Kidney epithelial cell (primary cell): Measurements from ENCODE around the gene FZD2. TPM values are rescaled to one million over a fixed set of nuclear protein-coding genes. Genes with fewer than 3 reads are reported as not detected.
A peak's percentile ranks its signal among the peaks of the same experiment; 100 is the strongest.
"Not testable (repeated sequence)": the region's sequence is repeated elsewhere in the genome, so short reads cannot be mapped to it uniquely, and the experiment has no call there.

Experiments used
- DNase-seq: peaks from one replicate; pipeline ENCODE4 v3.0.0-alpha.2; 2010; ENCODE audit warnings: low read depth
- H3K27me3 ChIP-seq: 2 replicates; pipeline ENCODE4 v1.6.0; 2011; ENCODE audit warnings: low read length; ENCODE audit not compliant: control insufficient read depth, insufficient read depth
- H3K36me3 ChIP-seq: 2 replicates; pipeline ENCODE4 v1.5.1; 2011; ENCODE audit warnings: low read length; ENCODE audit not compliant: control insufficient read depth, insufficient read depth
- H3K4me3 ChIP-seq: 2 replicates; pipeline ENCODE4 v1.5.1; 2011; ENCODE audit warnings: low read depth, mild to moderate bottlenecking, control low read depth, low read length
- CTCF ChIP-seq: IDR thresholded peaks from 2 replicates; pipeline ENCODE4 v1.5.1; 2011; ENCODE audit warnings: mild to moderate bottlenecking, moderate library complexity, low read length, control low read depth, inconsistent platforms; ENCODE audit not compliant: insufficient read depth, poor library complexity, severe bottlenecking
- total RNA-seq: library from RNA; depleted of rRNA; stranded (reverse); fragments of >200 nt; gene quantifications from 2 replicates; pipeline ENCODE4 v1.2.3, GENCODE V29; 2015

FZD2 gene
- 8.1 and 11.2 TPM in 2 replicates for total RNA-seq

- TF ChIP-seq CTCF, result no peak
- Histone ChIP-seq H3K27me3 (no peaks in the 10 kb centered on the region), H3K36me3 (no peaks in the 10 kb centered on the region), H3K4me3 (peak within 1 kb of the TSS; percentile 59)
- DNase-seq, result peak; percentile 90
Observed at GRCh38 chr17:44556832-44557606, at the start of gene FZD2. Gene FZD2 (plus strand): TSS chr17:44557484. CDS start chr17:44557689, 205 bp downstream.

- not testable (repeated sequence) for H3K36me3 ChIP-seq, H3K27me3 ChIP-seq, H3K4me3 ChIP-seq, DNase-seq
Observed at GRCh38 chr17:44511241-44512134, 45.8 kb upstream of the FZD2 start.

GRCh38 chr17:44518032-44518431 is 39.3 kb upstream of the FZD2 start:
- H3K27me3 ChIP-seq, result no peaks in the 10 kb centered on the region
- H3K4me3 ChIP-seq, result no peak overlapping the region
- DNase-seq, result peak; percentile 43
- no peaks in the 10 kb centered on the region for H3K36me3 ChIP-seq
- TF ChIP-seq CTCF, result no peak

DNA sequence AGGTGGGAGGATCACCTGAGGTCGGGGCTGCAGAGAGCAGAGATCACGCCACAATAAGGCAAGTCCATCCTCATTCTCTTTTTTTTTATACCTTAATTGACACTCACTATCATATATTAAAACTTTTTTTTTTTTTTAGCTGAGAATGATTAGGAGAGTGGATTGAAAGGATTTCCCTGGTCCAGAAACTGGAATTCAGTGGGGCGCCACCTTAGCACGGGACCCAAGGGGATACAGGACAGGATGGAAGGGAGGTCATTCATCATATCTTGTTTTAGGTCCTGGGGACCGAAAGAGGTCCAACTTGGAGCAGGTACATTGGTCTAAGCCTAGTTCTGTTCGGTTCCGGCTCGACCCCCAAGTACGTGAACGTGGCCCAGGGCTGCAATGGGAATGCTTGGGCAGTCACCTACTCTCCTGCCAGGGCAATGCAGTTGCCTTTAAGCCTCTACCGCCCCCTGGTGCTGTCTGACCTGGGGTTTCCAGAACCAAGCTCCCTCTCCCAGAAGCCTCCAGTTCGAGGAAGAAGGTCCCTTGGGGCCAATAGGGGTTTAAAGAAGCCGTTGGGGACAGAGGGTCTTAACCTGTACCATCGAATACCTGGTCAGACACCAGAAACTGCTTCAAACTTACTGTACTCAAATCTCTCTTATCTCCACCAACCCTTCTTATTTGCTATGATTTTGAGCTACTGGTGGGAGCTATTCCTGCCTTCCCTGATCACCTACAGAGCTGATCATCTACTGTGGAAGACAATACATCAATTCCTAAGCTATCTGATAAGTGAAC is 34.2 kb upstream of the FZD2 start:
- no peak for DNase-seq
- peak; percentile 78 for TF ChIP-seq CTCF
- H3K36me3 ChIP-seq, result no peaks in the 10 kb centered on the region

DNA sequence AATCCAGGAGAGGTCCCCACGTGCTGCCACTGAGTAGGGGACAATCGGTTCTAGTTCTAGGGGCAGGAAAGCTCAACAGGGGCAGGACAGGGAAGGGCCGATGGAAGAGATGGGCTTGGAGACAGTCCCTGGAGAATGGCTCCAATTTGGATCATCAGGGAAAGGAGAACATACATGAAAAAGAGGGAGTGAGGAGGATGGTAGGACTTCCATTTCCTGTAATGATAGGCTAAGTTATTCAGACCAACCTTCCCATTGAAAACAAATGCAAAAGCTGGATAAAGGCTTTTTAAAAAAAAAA is 33.7 kb upstream of the FZD2 start:
- no peak for DNase-seq
- no peak overlapping the region for H3K4me3 ChIP-seq
- H3K36me3 ChIP-seq, result no peaks in the 10 kb centered on the region
- no peak for TF ChIP-seq CTCF
- no peaks in the 10 kb centered on the region for H3K27me3 ChIP-seq

More for the DNA sequence above, 34.2 kb upstream of the FZD2 start:
- Histone ChIP-seq H3K4me3 (no peak overlapping the region), H3K27me3 (no peaks in the 10 kb centered on the region)

- H3K27me3 ChIP-seq, result no peaks in the 10 kb centered on the region
- no peak overlapping the region for H3K4me3 ChIP-seq
- no peak for DNase-seq
- no peaks in the 10 kb centered on the region for H3K36me3 ChIP-seq
- no peak for TF ChIP-seq CTCF
Observed at GRCh38 chr17:44527102-44527501, 30.2 kb upstream of the FZD2 start.
